ENCODE results near the gene PDE7B. TPM values are rescaled to one million over a fixed set of nuclear protein-coding genes. Genes with fewer than 3 reads are reported as not detected.
A peak's percentile ranks its signal among the peaks of the same experiment; 100 is the strongest.

Gene PDE7B
- total and polyA plus RNA-seq, 2 of the 4 experiments (the other 2 are of a cell fraction): 7.8 to 12.4 TPM

- WGBS, 2 experiments (ENCODE audit: extremely low coverage in 2 of 2, insufficient read length in 1 of 2): no CpG with 5 or more reads among the region's 1 CpG
- Histone ChIP-seq H3K56ac (ENCODE audit: extremely low read depth, insufficient read depth, low read length) (peak overlapping the region; percentile 98), H2BK120ac (ENCODE audit: low read depth, low read length) (peak overlapping the region; percentile 99), H3K18ac (ENCODE audit: low read depth, low read length) (peak overlapping the region; percentile 100), H3K36me3 (ENCODE audit: control insufficient read depth, insufficient read depth, low read length) (peaks cover 1% of the 10 kb centered on the region; the same call in 1 of the 2 replicates), H3K4ac (ENCODE audit: low read depth, low read length) (peak overlapping the region; percentile 99), H2BK20ac (ENCODE audit: low read depth, low read length) (peak overlapping the region; percentile 99), H3K79me1 (ENCODE audit: low read depth in 1 of 2, low read length in 2 of 2) (peaks cover 22 to 45% of the 10 kb centered on the region in 2 experiments), H2AFZ (replicated peaks; ENCODE audit: low read length, poor library complexity) (peak overlapping the region; percentile 83), H3K9ac (ENCODE audit: low read depth, low read length) (peak overlapping the region; percentile 98), H4K91ac (ENCODE audit: insufficient read depth, low read depth, low read length) (peak overlapping the region; percentile 99), H3K27ac (ENCODE audit: insufficient read depth, low read length) (peak overlapping the region; percentile 99), H2AK5ac (ENCODE audit: low read depth, low read length) (peak overlapping the region; percentile 97), H3K9me3 (ENCODE audit: control insufficient read depth, insufficient read depth, low read length) (no peaks in the 10 kb centered on the region), H3K4me1 (ENCODE audit: control insufficient read depth, insufficient read depth, low read length) (peaks cover 23% of the 10 kb centered on the region), H4K5ac (ENCODE audit: low read depth, low read length) (peak overlapping the region; percentile 100), H2BK15ac (ENCODE audit: low read depth, low read length) (peak overlapping the region; percentile 91), H3K4me3 (ENCODE audit: insufficient read depth, low read depth, low read length) (peak overlapping the region; percentile 46), H4K8ac (ENCODE audit: low read depth in 2 of 2, low read length in 2 of 2) (peak overlapping the region; percentile 92 to 99), H2AK9ac (replicated peaks; ENCODE audit: low read depth, low read length, poor library complexity) (peak overlapping the region; percentile 98), H3K27me3 (ENCODE audit: control insufficient read depth, insufficient read depth, low read length) (no peaks in the 10 kb centered on the region), H3K23ac (ENCODE audit: low read depth, low read length) (peak overlapping the region; percentile 97), H3K4me2 (ENCODE audit: low read depth, low read length) (peak overlapping the region; percentile 95), H3K9me1 (ENCODE audit: insufficient read depth, low read length) (peaks cover 12% of the 10 kb centered on the region), H4K20me1 (ENCODE audit: insufficient read depth, low read length) (no peaks in the 10 kb centered on the region), H3K14ac (replicated peaks; ENCODE audit: low read depth, low read length) (peak overlapping the region; percentile 99), H2BK5ac (ENCODE audit: low read depth, low read length, poor library complexity, severe bottlenecking) (peak overlapping the region; percentile 100)
- peak; percentile 94 for DNase-seq
- dilution Hi-C loops (cut with HindIII; ENCODE audit: low sequenced_read_pairs, unreplicated experiment) (no loop called here), in situ Hi-C loops (cut with MboI; ENCODE audit: low sequenced_read_pairs) (no loop called here), intact Hi-C loops (cut with micrococcal nuclease) (loop anchor here (1.0 kb wide), 1 partner anchor 160 kb away; no protein-coding TSS in a partner anchor)
- CTCF ChIA-PET: interaction anchor here (1.3 kb wide), 1 partner anchor 11 kb away, joined by 3 read pairs; no protein-coding TSS in a partner anchor
- POLR2A ChIA-PET (ENCODE audit: unreplicated experiment): interaction anchor here (0.6 kb wide), 1 partner anchor 514 kb away, joined by 5 read pairs; no protein-coding TSS in a partner anchor
- peak; percentile 55 for ATAC-seq (ENCODE audit: low read depth)
- peak; percentile 23; the same call in 1 of the 2 replicates for TF ChIP-seq MAZ (IDR thresholded peaks at IDR 0.05; ENCODE audit: borderline replicate concordance, low read depth, low read length)
- TF ChIP-seq POLR2A (IDR thresholded peaks at IDR 0.05; ENCODE audit: low read depth, low read length): peak; percentile 67
- TF ChIP-seq SMC3 (IDR thresholded peaks at IDR 0.05; ENCODE audit: low read depth, low read length): no peak
- peak; percentile 91 for TF ChIP-seq MAFK (IDR thresholded peaks at IDR 0.05; ENCODE audit: low read depth, low read length)
- TF ChIP-seq FOS (IDR thresholded peaks at IDR 0.05; ENCODE audit: low read depth, low read length): peak; percentile 65
- no TSS peak for BruUV-seq (replicated peaks)
Observed at GRCh38 chr6:136012198-136012887, 160.8 kb downstream of the PDE7B start.
